Lower leg skin (tissue), 3 donors: ENCODE data around the gene DEF6.

ENCODE experiments used
- POLR2A ChIP-seq, 2 donors: fragments of 450-650 bp; IDR thresholded peaks; one replicate each; pipeline ENCODE4 v1.6.1; 2016 to 2017; ENCODE audit warnings: antibody characterized with exemption in 2 of 2, mild to moderate bottlenecking in 1 of 2, moderate library complexity in 1 of 2
- TF ChIP-seq, protein P1 (sequence below), 3 donors: fragments of 450-650 bp; IDR thresholded peaks; one replicate each; pipeline ENCODE4 v1.5.1; 2016; ENCODE audit warnings: antibody characterized with exemption in 3 of 3, mild to moderate bottlenecking in 3 of 3, moderate library complexity in 2 of 3

DNA sequence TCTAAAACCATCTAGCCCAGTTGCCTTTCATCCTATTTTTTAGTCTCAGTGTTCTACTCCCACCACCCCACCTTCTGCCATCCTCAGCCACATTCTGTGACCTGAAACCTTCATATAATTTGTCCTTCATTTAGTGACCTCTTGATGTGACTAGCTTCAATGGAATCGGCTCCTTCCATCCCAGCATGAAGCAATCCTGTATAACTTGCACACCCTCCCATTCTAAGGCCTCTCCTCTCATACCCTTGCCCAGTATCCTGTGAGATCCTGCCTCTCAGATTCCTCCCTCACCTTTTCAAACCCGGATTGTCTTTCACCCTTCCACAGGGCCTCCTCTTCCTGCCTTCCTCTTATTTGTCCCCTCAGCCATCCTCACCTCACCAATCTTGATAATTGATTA, 35.0 kb upstream of the DEF6 start:
- TF ChIP-seq, protein P1, sequence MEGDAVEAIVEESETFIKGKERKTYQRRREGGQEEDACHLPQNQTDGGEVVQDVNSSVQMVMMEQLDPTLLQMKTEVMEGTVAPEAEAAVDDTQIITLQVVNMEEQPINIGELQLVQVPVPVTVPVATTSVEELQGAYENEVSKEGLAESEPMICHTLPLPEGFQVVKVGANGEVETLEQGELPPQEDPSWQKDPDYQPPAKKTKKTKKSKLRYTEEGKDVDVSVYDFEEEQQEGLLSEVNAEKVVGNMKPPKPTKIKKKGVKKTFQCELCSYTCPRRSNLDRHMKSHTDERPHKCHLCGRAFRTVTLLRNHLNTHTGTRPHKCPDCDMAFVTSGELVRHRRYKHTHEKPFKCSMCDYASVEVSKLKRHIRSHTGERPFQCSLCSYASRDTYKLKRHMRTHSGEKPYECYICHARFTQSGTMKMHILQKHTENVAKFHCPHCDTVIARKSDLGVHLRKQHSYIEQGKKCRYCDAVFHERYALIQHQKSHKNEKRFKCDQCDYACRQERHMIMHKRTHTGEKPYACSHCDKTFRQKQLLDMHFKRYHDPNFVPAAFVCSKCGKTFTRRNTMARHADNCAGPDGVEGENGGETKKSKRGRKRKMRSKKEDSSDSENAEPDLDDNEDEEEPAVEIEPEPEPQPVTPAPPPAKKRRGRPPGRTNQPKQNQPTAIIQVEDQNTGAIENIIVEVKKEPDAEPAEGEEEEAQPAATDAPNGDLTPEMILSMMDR (IDR thresholded peaks at IDR 0.05): no peak
- TF ChIP-seq POLR2A (IDR thresholded peaks at IDR 0.05): no peak
